PC-9 (cell line): Measurements from ENCODE around the gene SIK3.

ENCODE experiments used
- CTCF ChIP-seq: fragments of 200-600 bp; sonication (generic); conservative IDR thresholded peaks from 2 replicates; pipeline ENCODE4 v1.6.1; 2017; ENCODE audit warnings: mixed run types, antibody characterized with exemption, mild to moderate bottlenecking, moderate library complexity
- EZH2 ChIP-seq: fragments of 200-600 bp; sonication (generic); IDR thresholded peaks from 2 replicates; pipeline ENCODE4 v1.8.0; 2017; ENCODE audit warnings: antibody characterized with exemption, low read depth

- no peak for TF ChIP-seq CTCF
- no peak for TF ChIP-seq EZH2
These were observed 81.5 kb downstream of the SIK3 start for GRCh38 chr11:117016747-117017146.
